SH-SY5Y (cell line): Measurements from ENCODE around the gene MAPK11.

Experiments used
- GATA2 ChIP-seq: IDR thresholded peaks from 2 replicates; pipeline ENCODE4 v1.6.1; 2011; ENCODE audit warnings: mild to moderate bottlenecking, low read depth, low read length
- GATA3 ChIP-seq: IDR thresholded peaks from 2 replicates; pipeline ENCODE4 v1.6.1; 2011; ENCODE audit warnings: low read depth, mild to moderate bottlenecking, low read length, moderate library complexity

GRCh38 chr22:50297510-50298265 is 27.5 kb upstream of the MAPK11 start:
- TF ChIP-seq GATA2 (no peak), GATA3 (no peak)
